ENCODE measurements around the gene ZNF628.

GRCh38 chr19:55479045-55479444, 2.6 kb downstream of the ZNF628 start:
- no peak for TF ChIP-seq POLR2A (IDR thresholded peaks at IDR 0.05)
- TF ChIP-seq CTCF (IDR thresholded peaks at IDR 0.05): no peak
- no peak for TF ChIP-seq EP300 (IDR thresholded peaks at IDR 0.05)

All from ovary (tissue), 3 donors.